Activated CD4-positive, alpha-beta T cell treated with anti-CD3 and anti-CD28 coated beads for 4 hours (primary cell): ENCODE measurements around the gene CCDC33.
A peak's percentile ranks its signal among the peaks of the same experiment; 100 is the strongest.

Experiments
- DNase-seq, 2 donors: peaks; one replicate each; pipeline ENCODE4 v3.0.0-alpha.2; 2020

Gene CCDC33

DNA sequence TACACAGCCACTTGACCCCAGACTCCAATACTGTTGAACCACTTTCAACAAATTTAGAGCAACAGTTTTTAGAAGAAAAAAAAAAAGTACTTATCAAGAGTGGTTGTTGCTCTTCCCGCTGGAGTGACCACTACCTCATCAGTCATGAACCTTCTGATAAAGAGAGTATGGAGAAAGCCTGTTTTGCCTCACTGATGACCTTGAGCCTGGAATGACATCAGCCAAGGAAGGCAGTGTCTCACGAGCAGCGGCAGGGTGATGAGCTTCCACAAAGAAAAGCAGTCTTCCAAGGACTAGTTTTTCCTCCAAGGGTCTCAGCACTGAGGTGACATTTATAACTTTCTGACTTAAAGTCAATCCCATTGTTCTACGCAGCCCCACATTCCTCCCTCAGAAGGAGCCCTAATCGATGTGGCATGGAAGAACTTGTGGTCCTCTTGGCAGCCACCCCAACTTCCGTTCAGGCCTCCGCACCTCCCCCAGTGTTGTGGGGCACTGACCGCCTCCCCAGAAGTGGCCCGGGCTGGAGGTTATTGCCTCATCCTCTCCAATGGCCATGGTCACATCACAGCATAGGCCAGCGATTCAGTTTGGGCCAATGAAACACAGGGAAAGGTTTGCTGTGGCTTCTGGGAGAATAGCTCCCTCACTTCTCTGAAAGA, 133.1 kb downstream of the CCDC33 start:
- no peak for DNase-seq

DNA sequence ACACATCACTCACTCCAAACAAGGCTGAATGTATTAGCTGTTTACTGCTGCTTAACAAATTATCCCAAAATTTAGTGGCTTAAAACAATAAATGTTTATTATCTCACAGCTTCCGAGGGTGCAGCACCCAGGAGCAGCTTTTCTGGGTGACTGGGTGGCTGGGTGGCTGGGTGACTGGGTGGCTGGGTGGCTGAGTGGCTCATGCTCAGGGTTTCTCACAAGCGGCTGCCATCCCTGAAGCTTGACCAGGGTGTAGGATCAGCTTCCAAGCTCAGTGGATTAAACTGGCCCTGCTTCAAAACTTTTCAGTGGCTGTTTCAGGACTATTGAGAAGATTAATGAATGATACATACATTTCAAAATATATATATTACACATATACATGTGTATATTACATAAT, 133.6 kb downstream of the CCDC33 start:
- no peak for DNase-seq

DNA sequence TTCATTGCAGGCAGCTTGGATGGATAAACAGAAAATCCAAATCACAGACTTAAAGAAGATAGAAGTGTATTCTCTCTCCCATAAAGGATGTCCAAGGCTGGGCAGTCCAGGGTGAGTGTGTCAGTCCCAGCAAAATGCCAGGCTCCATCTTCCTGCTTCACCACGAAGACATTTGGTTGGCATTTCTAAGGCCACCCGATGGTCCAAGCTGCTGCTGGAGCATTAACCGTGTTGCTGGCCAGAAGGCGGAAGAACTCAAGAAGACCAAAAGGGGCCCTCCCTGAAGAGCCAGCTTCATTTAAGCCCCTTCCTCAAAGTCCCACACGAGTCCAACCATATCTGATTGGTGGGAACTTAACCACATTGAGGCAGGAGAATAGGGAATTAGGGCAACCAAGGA, 134.3 kb downstream of the CCDC33 start:
- DNase-seq, result no peak

DNA sequence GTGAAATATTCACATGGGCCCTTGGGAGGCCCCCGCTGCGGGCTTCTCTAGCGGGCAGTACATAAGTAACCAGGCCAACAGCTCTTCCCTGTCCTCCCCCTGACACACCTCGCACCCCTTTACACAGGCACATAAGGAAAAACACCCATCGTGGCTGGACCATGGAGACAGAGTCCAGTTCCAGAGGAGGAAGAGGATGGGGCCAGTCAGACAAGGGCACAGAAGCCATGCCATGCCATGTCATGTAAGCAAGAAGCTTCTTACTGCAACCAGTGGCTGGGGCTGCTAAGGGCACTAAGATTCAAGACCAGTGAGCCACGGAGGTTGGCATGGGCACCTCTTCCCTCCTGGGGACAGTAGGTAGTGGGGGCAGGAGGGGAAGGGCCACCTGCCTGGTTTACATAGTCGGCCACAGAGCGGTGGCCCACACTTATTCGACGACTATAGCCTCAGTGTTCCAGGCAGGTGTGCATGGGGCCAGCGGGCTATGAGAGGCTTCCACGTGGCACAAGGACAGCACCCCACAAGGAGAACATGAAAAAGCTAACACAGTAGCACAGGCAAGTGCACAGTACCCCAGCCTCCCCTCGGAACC, 137.0 kb downstream of the CCDC33 start:
- no peak for DNase-seq

DNA sequence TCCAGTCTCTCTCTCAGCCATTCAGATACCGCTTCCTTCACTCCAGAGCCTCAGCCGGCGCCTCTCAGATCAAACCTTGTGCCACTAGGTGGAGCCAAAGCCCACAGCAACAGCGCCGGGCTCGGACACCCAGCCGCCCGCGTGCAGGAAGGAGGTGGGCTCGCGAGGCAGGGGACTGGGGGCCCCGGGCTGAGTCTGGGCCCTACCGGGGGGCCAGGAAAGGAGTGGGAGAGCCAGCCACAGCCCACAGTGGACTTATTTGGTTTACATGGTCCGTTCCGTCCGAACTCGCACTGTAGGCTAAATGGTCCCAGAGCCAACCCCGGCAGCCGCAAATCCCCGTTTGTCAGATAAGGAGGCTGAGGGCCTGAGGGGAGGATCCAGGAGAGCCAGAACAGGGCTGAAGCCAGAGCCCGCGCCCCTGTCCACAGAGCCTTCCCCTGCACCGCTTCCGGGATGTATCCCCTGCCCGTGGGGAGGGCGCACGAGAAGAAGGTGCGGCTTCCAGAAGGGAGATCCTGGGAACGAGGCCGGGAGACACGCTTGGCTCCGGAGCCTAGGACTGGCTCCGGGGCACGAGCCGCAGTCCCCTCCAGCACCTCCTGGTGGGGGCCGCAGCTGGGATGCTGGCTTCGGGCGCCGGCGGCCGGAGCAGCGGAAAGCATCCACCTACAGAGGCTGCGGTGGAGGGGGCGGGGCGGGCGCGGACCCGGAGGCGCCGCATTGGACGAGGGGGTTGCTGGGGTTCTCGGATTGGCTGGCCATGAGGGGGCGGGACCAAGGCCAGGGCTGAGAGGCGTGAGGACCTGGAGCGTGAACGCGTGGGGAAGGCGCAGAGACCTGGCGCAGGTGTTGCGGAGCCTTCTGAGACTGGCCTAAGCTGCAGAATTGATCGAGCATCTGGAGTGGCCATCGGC, 137.9 kb downstream of the CCDC33 start:
- DNase-seq, result peak; percentile 94 to 96

DNA sequence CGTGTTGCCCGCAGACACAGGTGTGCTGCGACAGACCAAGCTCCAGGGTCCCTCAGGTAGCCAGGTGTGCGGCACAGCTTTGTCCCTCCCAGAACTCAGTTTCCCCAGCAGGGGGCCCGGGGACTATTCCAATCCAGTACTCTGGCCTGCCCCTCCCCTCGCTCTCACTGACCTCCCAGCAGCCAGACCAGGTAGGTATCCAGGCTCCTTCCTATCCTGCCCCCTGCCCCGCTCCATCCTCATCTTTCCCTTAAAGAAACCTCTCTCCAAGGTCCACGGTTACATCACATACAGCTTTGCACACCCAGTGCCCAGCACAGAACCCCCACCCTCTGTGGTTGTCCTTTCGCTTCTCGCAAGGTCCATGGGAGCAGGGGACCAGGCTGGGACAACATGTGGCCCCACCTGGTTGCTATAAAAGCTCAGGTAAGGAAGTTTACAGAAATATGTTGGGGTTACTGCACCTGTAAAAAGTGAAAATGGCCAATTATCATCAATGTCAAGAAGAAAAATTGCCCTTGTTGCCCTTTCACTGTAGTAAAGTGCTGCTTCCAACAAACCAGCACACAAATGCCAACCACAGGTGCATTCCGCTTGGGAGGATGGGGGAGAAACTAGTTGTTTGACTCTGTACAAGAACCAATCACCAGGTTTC, 138.6 kb downstream of the CCDC33 start:
- DNase-seq, result no peak

DNA sequence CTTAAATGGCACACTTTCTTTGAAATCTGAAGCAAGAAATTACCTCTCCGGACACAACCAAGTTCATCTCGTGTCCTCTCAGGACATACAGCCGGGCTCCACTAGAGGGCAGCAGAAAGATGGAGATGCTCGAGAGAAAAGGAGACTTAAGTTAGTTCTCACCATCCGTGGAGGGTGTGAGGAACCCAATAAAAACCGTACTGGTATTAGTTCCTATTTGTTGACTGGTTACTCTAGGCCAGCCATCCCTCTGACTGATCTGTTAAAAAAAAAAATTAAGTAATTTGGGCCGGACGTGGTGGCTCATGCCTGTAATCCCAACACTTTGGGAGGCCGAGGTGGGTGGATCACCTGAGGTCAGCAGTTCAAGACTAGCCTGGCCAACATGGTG, 139.2 kb downstream of the CCDC33 start:
- peak; percentile 80 to 88 for DNase-seq

DNA sequence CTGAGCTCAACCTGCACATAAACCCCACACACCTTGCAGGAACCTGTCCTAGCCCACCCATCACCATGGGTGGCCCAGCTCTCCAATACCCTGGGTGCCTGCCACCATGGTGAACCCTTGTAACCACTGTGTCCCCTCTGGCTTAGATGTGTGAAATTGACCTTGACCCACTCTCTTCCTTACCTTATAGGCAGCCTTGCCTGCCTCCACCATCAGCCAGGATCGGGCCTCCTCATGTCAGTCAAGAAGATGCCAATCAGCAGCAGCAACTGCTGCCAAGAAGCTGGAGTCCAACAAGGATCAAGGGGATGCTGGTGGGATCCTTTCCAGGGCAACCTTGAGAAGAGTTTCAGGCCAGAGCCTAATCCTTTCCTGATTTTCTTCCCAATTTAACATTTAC, 140.1 kb downstream of the CCDC33 start:
- no peak for DNase-seq

DNA sequence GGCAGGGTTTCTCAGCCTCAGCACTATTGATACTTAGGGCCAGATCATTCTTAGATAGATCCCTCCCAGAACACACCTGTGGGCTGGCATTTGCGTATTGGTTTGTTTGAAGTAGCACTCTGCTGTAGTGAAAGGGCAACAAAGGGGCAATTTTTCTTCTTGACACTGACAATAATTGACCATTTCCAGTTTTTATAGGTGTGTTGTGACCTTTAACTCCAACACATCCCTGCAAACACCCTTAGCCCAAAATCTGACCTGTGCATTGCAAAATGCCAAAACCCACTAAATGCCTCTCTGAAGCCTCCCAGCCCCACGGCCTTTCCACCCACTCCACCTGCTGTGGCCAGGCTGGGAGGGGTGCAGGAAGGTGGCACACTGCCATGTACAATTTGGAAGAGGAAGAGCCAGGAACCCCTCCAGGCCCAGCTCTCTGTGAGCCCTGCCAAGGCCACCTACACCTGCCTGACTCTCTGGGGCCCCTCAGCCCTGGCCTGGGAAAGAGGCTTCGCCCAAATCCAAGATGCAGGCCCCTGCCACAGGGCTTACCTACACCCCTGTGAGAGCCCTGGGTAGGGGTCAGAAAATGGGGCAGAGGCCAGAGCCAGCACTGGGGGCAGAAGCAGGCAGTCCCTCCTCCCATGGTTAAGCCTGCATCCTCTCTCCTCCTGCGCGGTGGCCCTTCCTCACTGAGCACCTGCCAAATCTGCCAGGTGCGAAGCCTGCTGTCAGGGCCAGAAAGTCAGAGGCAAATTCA, 140.9 kb downstream of the CCDC33 start:
- no peak for DNase-seq

DNA sequence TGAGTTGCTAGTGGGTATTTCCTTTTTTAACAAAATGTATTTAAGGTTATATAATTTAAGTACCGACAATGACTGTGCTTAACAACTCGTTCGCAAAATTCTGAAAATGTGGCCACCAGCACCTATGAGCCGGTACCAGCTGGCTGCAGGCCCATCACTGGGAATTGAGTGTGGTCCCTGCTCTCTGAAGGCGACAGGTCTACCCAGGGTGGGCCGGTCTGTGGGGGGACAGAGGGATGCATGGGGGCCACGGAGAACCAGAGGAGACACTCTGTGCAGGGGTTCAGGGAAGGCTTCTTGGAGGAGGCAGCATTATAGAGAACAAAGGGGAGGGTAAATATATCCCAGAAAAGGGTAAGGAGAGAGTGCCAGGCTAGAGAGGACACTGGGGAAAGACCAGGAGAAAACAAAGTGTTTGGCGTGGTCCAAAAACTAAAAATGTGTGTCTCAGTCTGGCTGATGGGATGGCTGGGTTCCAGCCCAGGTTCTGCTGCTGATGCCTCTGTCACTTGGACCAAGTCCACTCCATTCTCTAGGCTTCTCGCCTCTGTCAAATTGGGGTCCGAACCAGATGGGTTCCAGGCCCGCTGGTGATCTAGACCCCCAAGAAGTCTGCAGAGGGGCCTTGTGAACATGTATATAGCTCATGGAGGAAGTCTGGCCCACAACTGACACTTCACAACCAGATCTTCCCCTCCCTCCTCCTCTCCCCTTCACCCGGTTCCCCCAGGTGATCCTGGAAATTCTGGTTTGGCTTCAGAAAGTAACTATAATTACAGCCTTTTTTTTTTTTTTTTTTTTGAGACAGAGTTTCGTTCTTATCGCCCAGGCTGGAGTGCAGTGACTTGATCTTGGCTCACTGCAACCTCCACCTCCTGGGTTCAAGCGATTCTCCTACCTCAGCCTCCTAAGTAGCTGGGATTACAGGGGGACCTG, 142.0 kb downstream of the CCDC33 start:
- DNase-seq, result no peak

DNA sequence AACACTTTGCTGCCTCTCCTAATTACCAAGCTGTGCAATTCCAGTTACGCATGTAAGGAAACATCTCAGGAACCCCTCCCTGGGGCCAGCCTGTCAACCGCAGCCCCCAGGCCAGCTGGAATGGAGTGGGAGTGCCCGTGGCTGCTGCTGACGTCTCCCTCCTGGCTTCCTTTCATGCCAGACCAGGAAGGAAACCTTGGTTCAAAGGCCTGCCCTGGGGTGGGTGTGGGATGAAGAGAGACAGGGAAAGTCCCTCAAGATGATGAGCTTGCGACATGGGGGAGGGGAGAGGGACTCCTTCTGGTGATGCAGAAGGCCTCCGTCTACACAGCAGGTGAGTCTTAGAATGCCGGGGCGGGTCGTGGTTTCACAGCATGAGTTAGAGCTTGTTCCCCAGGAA, 142.7 kb downstream of the CCDC33 start:
- peak; percentile 70 to 82 for DNase-seq

DNA sequence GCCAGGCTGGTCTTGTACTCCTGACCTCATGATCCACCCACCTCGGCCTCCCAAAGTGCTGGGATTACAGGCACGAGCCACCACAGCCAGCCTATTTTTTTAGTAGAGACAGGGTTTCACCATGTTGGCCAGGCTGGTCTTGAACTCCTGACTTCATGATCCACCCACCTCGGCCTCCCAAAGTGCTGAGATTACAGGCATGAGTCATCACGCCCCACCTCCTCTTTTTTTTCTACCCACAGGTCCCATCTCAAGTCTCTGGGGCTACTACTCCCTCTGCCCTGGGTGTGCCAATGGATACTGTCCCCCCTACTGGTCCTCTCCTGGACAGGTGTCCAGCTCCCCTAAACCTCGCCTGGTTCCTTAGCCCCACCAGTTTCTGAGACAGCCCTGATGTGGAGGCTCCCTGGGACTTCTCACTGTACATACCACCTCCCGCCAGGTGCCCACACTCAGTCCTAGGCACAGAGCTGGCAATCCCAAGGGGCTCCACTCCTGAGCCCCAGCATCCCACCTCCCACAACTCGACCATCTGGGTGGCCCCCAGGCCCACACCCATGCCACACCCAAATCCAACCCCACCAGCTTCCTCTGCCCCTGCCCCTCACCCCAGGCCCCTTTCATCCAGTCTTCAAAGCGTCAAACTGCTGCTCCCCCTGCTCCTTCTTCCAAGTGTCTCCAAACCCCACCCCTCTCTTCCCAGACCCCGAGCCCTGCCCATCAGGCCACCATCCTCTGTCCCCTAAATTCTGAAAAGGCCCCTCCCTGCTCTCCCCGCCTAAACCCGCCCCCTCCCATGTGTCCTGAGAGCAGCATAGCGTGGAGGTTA, 144.4 kb downstream of the CCDC33 start:
- DNase-seq, result no peak

DNA sequence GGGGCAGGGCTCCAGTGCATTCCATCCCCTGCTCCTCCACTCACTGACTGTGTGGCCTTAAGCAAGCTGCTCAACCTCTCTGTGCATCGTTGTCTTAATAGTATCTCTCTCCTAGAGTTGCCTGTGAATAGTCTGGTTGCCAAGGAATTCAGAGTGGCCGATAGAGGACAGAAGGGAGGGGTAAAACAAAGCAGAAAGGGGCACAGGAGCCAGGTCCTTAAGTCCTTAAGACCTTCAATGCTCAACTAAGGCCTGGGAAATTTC, 145.0 kb downstream of the CCDC33 start:
- no peak for DNase-seq

DNA sequence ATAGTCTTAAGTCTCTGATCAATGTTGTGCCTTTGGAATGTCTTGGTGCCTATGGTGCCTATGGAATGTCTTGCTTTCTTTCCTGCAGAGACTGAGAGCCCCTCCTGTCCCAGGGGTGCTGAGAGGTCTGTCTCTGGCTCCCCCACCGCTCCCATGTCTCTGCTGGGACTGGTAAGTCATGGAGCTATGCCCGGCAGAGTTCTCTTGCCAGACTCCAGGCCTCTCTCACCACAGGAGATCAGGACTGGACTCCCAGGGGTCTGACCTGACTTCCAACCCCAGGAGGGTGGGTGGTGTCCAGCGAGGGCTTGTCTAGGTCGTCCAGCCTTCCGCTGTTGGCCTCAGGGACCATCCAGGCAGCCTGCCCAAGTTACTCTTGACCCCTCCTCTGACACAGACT, 145.4 kb downstream of the CCDC33 start:
- DNase-seq, result no peak

DNA sequence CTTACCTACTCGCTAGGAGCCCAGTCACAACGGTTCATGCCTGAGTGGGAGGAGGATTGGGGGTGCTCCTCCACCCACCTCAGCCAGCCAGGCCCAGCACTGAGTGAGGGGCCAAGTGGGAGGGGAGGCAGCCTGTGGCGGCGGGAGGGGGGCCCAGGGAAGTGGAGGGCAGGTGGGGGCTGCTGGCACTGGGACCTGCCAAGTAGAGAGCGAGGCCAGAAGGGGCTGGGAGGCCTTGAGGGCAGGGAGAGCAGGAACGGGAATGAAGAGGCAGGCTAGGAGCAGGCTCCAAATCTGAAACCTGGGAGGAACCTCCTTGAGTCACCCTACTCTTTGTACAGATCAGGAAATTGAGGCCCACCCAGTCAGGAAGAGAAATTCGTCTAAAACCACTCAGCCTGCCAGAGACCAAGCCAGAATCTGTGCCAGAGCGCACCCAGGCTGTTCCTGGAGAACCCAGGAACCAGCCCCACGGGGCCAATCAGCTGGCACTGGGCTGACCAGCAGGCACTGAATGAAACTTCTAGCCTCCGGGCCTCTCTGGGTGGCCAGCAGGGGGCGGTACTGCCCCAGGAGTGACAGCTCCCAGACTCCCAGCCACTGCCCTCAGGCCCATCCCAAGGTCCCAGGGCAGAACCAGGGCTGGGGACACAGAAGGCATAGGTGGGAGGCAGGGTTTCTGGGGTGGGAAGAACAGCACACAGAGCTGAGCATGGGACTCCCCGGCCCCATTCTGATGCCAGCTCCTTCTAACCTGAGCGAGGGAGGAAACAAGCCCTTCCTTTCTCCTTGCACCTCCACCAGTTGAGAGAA, 146.1 kb downstream of the CCDC33 start:
- peak; percentile 72 to 74 for DNase-seq

DNA sequence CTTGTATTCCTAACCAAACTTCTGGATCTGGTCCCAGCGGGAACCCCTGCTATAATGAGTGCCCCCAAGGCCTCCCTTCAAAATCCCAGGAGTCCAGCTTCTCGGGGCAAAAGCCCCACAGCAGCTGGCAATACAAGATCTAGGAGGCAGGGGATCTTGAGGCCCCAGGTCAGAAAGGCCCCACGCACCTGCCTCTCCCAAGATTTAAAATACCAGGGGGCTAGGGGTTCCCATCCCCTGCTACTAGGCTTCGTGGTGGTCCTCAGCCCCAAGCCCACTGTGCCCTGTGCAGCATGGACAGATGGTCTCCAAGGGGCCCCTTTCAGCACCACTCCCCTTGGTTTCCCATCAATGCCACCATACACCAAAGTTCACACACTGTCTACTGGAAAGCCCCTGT, 147.2 kb downstream of the CCDC33 start:
- no peak for DNase-seq

DNA sequence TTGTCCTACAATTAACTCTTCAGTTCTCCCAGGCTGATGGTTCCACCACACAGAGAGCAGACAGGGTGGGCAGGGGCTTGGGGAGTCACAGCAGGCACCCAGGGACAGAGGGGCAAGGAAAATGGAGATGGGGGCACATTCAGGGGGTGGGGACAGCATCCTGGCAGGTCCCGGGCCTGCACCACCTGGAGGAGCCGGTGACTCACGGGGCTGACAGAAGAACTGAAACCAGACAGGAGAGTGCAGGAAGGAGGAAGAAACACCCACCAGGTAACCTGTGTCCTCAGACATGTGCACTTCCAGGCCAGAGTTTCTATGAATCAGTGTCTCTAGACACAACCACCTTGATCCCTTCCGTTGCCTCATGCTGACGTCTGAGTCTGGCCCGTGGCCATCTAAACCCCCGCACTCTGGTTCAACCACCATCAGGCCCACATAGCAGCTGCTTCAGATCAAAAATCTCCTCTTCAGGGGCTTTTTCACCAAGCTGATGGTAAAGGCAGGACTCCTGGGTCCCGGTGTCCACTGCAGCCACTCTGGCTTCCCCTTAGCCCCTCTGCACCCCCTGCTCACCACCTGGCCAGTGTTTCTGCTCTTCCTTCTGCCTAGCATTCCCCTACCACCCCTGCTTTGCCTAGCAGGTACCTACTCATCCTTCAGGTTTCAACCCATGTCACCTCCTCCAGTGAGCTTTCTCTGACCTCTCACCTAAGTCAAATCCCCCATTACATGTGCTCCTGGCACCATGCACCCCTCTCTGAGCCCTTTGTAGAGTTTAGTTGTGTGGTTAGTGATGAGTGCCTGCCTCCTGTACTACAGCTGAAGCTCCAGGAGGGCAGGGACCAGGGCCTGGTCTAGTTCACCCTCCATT, 147.8 kb downstream of the CCDC33 start:
- peak; percentile 67 to 87 for DNase-seq

DNA sequence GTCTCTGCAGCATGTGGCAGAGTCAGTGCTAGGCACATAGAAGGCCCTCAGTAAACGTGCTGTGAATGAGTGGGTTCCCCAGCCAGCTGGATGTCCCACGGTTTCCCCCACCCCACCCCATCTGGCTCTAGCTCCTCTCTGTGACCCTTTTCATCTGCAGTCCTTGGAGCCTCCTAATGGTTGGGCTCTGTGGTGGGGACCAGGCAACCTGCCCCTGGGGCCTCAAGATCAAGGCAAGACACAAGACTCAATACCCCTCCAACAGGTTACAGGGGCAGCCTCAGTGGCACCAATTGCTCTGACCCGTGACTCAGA, 148.4 kb downstream of the CCDC33 start:
- DNase-seq, result no peak
